PFSK-1 (cell line): ENCODE data around the gene HJURP.

Experiments
- FOXP2 ChIP-seq: optimal IDR thresholded peaks from 2 replicates; pipeline ENCODE3; 2011; ENCODE audit warnings: borderline replicate concordance, control low read depth, inconsistent platforms; ENCODE audit not compliant: insufficient read depth; ENCODE audit errors: extremely low read length, extremely low read depth
- POLR2AphosphoS5 ChIP-seq: IDR thresholded peaks from 2 replicates; pipeline ENCODE4 v1.6.1; 2012; ENCODE audit warnings: low read depth, mild to moderate bottlenecking, control low read depth, low read length, moderate library complexity
- REST ChIP-seq, 2 experiments: IDR thresholded peaks; 2 replicates each; pipeline versions ENCODE4 v1.6.1 to v1.8.0; 2011 to 2012; ENCODE audit warnings: low read depth in 2 of 2, low read length in 2 of 2, control low read depth in 1 of 2, inconsistent platforms in 1 of 2, mild to moderate bottlenecking in 1 of 2, moderate library complexity in 1 of 2; ENCODE audit not compliant: insufficient read depth in 1 of 2

GRCh38 chr2:233831861-233832260, 22.5 kb downstream of the HJURP start:
- TF ChIP-seq REST (IDR thresholded peaks at IDR 0.05; ENCODE audit: insufficient read depth in 1 of 2, low read depth in 2 of 2, low read length in 2 of 2) (no peak), POLR2AphosphoS5 (no peak), FOXP2 (no peak)
